ENCODE data around the gene GPR160. TPM values are rescaled to one million over a fixed set of nuclear protein-coding genes. Genes with fewer than 3 reads are reported as not detected.

The GPR160 gene
- total and polyA plus RNA-seq, 9 of the 15 experiments (the other 6 are each of a cell fraction or from before 2014, with no cell fraction given), result 1.3 to 10.5 (median 8.3) TPM

GRCh38 chr3:170054204-170054603 is 16.4 kb downstream of the GPR160 start:
- H3K36me3 ChIP-seq (ENCODE audit: control insufficient read depth, insufficient read depth, low read length), result no peaks in the 10 kb centered on the region
- no peaks in the 10 kb centered on the region for H3K79me2 ChIP-seq (ENCODE audit: control insufficient read depth, insufficient read depth, low read length)
- BruUV-seq (replicated peaks), result no TSS peak
- H3K9me1 ChIP-seq (ENCODE audit: control insufficient read depth, insufficient read depth, low read length), result no peaks in the 10 kb centered on the region
- H3K4me1 ChIP-seq (replicated peaks in 1 of 2; ENCODE audit: control insufficient read depth in 2 of 2, insufficient read depth in 2 of 2, low read length in 2 of 2), result no peaks in the 10 kb centered on the region; a peak in 1 of 5 replicates
- 53% methylated on average over 1 of the region's 1 CpG for WGBS (ENCODE audit: insufficient coverage, low coverage, missing lambda C conversion rate)
- H3K9ac ChIP-seq (ENCODE audit: insufficient read depth in 1 of 2, low read depth in 2 of 2, low read length in 2 of 2), result no peak overlapping the region
- DNase-seq (ENCODE audit: extremely low read depth in 1 of 4, low spot score in 3 of 4) (peak in 2 of 4 experiments; percentile 32 to 37), ATAC-seq (peak; percentile 83), FAIRE-seq (no peak)
- peak; percentile 20; the same call in 1 of the 2 replicates for TF ChIP-seq REST (IDR thresholded peaks at IDR 0.05; ENCODE audit: borderline replicate concordance)
- no peak for TF ChIP-seq REST (CRISPR knock-in tag; IDR thresholded peaks at IDR 0.05; ENCODE audit: low read depth)
- TF ChIP-seq TEAD2 (tag; IDR thresholded peaks at IDR 0.05), result no peak
- peak in 1 of 2 experiments; percentile 71; a peak in 3 of 4 replicates for TF ChIP-seq RAD21 (CRISPR knock-in tag; conservative IDR thresholded peaks at IDR 0.05 in 1 of 2, IDR thresholded peaks at IDR 0.05 in 1 of 2)
- no peak for TF ChIP-seq ZNF436 (CRISPR knock-in tag; IDR thresholded peaks at IDR 0.05)
- peak; percentile 33 to 56 (median 51); a peak in 3 of 6 replicates for TF ChIP-seq CTCF (IDR thresholded peaks at IDR 0.05 in 2 of 3, conservative IDR thresholded peaks at IDR 0.05 in 1 of 3; ENCODE audit: insufficient read depth in 2 of 3, low read depth in 1 of 3, low read length in 3 of 3)
- no peak for TF ChIP-seq SMARCC2 (IDR thresholded peaks at IDR 0.05; ENCODE audit: low read depth)
- no peak for TF ChIP-seq THRA (IDR thresholded peaks at IDR 0.05)
- TF ChIP-seq ZNF212 (CRISPR knock-in tag; IDR thresholded peaks at IDR 0.05), result no peak
- TF ChIP-seq DNMT1 (IDR thresholded peaks at IDR 0.05), result no peak
- no peak overlapping the region for H3K27ac ChIP-seq (ENCODE audit: extremely low read depth, low read depth, low read length)
- POLR2A ChIA-PET, result interaction anchor here (0.9 to 1.5 kb wide), 2 partner anchors 9 to 11 kb away, joined by 4 to 5 read pairs; no protein-coding TSS in a partner anchor
- no peak overlapping the region for H2AFZ ChIP-seq (ENCODE audit: low read depth, low read length)
- H3K4me3 ChIP-seq, result no peak overlapping the region
- no peaks in the 10 kb centered on the region for H3K9me3 ChIP-seq (replicated peaks; ENCODE audit: control insufficient read depth, insufficient read depth, low read depth, low read length)
- CTCF ChIA-PET (ENCODE audit: low intra/inter-chr PET ratio), result interaction anchor here (0.7 kb wide), 1 partner anchor 392 kb away, joined by 4 read pairs; no protein-coding TSS in a partner anchor
- no peaks in the 10 kb centered on the region for H4K20me1 ChIP-seq (replicated peaks; ENCODE audit: control insufficient read depth, insufficient read depth, low read length)
- no peak overlapping the region for H3K4me2 ChIP-seq (ENCODE audit: insufficient read depth, low read length)
- in situ Hi-C loops (cut with MboI) (no loop called here), intact Hi-C loops (cut with micrococcal nuclease) (loop anchor here (1.0 kb wide), 2 partner anchors 191 to 291 kb away; no protein-coding TSS in a partner anchor)
- H3K27me3 ChIP-seq (ENCODE audit: control insufficient read depth in 2 of 2, insufficient read depth in 2 of 2, low read length in 2 of 2), result no peaks in the 10 kb centered on the region

Measured in K562 (cell line).